ENCODE data around the gene UBE2G2.

DNA sequence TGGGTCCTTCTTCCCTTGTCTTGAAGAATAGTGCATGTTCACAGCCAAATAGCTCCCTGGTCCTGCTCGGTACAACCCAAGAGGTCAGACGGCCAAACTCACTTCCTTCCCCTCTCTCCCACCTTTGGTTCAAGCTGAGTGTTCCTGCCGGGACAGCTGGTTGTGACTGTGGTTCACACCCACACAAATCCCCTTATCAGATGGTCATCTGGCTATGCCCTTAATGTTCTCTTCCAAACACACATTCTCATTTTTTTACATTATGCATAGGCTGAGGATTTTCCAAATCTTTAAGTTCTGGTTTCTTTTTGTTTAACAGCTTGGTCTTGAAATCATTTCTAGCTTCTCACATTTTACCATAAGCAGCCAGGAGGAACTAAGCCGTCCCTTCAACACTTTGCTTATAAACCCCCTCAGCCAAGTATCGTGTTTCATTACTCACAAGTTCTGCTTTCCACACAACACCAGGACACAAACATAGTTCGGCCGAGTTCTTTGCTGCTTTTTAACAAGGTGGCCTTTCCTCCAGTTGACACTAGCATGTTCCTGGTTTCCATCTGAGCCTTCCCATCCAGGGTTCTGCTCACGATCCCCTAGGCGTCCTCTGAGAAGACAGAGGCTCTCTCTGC, 70.6 kb downstream of the UBE2G2 start:
- TF ChIP-seq CTCF (IDR thresholded peaks at IDR 0.05) (no peak), POLR2A (IDR thresholded peaks at IDR 0.05) (no peak)
